Measurements from ENCODE around the gene AFMID. TPM values are rescaled to one million over a fixed set of nuclear protein-coding genes. Genes with fewer than 3 reads are reported as not detected.

AFMID gene
- polyA plus RNA-seq, 4 donors: 50.4 to 82.3 (median 60.4) TPM

GRCh38 chr17:78176548-78177025 is 10.6 kb upstream of the AFMID start:
- no peak for DNase-seq (ENCODE audit: low read depth in 4 of 4, low spot score in 3 of 4)

- DNase-seq (ENCODE audit: low read depth in 4 of 4, low spot score in 3 of 4): no peak
These were observed 7.8 kb upstream of the AFMID start for GRCh38 chr17:78179372-78179771.

- no peak for DNase-seq (ENCODE audit: low read depth in 4 of 4, low spot score in 3 of 4)
These were observed 7.1 kb upstream of the AFMID start for GRCh38 chr17:78180083-78180482.

GRCh38 chr17:78180508-78180907 is 6.7 kb upstream of the AFMID start:
- no peak for DNase-seq (ENCODE audit: low read depth in 4 of 4, low spot score in 3 of 4)

GRCh38 chr17:78182504-78182903 is 4.7 kb upstream of the AFMID start:
- no peak for DNase-seq (ENCODE audit: low read depth in 4 of 4, low spot score in 3 of 4)

- DNase-seq (ENCODE audit: low read depth in 4 of 4, low spot score in 3 of 4): no peak
These were observed 3.2 kb upstream of the AFMID start for GRCh38 chr17:78183916-78184315.

GRCh38 chr17:78184351-78184750 is 2.8 kb upstream of the AFMID start:
- no peak for DNase-seq (ENCODE audit: low read depth in 4 of 4, low spot score in 3 of 4)

GRCh38 chr17:78184868-78185267 is 2.3 kb upstream of the AFMID start:
- no peak for DNase-seq (ENCODE audit: low read depth in 4 of 4, low spot score in 3 of 4)

DNA sequence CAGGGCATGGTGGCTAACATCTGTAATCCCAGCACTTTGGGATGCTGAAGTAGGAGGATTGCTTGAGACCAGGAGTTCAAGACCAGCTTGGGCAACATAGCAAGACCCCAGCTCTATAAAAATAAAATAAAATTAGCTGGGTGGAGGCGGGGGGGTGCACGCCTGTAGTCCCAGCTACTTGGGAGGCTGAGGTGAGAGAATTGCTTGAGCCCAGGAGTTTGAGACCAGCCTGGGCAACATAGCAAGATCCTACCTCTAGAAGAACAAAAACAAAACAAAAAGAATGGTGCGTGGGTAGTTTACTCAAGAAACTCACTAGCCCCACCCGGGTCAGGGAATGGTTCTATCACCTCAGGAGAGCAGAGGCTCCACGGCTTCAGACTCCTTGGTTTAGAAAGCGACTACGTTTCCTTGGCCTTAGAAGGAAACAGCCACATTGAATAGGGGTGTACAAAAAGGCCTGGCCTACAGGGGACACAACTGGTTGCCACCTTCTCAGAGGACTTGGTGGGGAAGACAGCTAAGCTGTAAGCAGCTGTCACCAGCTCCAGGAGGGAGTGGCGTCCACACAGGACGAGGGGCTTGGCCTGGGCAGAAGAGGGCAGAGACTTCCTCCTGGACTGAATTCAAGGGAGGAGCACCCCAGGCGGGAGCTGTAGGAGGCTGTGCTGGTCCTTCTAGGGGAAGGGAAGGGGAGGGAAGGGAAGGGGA is 1.0 kb upstream of the AFMID start:
- DNase-seq (ENCODE audit: low read depth in 4 of 4, low spot score in 3 of 4): no peak

DNA sequence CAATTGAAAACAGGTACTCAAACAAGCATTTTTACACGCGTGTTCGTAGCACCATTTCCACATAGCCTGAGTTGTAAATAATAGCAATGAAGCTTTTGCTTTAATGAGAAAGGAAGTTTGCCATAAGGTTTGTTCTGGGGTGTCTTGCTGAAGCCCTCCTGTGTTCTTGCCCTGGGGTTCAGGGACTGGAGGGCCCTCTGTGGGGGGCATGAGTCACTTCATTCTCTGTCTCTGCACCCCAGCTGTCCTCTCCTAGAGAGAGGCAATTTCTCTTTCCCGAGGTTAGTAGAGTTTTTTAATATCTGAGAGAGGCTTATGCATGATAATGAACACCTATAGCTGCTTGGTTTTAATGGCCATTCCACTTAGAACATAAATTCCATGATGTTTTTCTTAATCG is 9.6 kb downstream of the AFMID start:
- DNase-seq (ENCODE audit: low read depth in 4 of 4, low spot score in 3 of 4): no peak

DNA sequence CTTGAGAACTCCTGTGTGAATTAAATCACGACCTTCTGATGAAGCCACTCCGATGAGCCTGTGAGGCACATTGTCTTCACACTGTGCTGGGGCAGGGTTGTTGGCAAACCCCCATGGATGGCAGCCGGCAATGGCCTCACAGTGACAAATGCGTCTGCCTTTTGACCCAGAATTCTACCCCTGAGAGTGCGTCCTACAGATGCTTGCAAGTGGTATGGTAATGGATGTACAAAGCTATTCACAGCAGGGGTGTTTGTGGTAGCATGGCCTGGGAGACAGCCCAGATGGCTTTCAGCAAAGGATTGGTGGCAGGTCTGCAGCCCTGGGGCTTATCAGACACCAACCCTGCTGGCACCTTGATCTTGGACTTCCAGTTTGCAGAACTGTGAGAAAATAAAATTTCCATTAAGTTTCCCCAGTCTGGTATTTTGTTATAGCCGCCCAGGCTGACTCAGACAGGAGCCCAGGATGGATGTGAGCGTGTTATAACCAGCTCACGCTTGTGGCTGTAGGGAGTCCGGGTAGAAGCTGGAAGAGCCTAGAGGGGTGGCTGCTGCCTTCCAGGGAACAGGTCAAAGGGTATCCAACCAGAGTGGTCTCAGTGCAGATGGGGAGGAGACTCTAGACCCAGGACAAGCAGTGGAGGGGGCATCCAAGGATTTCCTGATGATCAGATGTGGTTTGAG is 10.1 kb downstream of the AFMID start:
- no peak for DNase-seq (ENCODE audit: low read depth in 4 of 4, low spot score in 3 of 4)

DNA sequence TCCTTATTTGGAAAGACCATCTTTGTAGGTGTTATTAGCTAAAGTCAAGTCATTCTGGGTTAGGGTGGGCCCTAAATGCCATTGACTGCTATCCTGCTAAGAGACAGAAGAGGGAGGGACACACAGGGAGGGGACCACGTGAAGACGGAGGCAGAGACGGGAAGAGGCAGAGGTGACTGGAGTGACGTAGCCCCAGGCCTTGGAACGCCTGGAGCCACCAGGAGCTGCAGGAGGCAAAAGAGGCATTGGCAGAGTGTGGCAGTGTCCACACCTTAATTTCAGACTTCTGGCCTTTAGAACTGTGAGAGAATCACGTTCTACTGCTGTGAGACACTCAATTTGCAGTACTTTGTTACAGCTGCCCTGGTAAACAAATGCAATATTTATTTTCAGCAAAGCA is 13.3 kb downstream of the AFMID start:
- no peak for DNase-seq (ENCODE audit: low read depth in 4 of 4, low spot score in 3 of 4)

DNA sequence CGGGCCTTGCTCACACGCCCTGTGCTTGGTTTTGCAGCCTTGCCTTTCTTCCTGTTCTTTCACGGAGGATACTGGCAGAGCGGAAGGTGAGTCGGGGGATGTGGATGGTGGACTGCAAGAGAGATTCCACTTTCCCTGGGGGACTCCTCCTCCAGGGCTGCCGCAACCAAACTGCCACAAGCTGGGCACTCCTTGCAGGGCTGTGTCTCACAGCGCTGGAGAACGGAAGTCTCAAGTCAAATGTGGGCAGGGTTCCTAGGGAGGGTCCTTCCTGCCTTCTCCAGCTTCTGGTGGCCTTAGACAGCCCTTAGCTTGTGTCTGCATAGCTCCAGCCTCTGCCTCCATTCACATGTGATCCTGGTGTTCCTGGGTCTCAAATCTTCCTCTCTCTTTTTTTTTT is 15.5 kb downstream of the AFMID start:
- no peak for DNase-seq (ENCODE audit: low read depth in 4 of 4, low spot score in 3 of 4)

DNA sequence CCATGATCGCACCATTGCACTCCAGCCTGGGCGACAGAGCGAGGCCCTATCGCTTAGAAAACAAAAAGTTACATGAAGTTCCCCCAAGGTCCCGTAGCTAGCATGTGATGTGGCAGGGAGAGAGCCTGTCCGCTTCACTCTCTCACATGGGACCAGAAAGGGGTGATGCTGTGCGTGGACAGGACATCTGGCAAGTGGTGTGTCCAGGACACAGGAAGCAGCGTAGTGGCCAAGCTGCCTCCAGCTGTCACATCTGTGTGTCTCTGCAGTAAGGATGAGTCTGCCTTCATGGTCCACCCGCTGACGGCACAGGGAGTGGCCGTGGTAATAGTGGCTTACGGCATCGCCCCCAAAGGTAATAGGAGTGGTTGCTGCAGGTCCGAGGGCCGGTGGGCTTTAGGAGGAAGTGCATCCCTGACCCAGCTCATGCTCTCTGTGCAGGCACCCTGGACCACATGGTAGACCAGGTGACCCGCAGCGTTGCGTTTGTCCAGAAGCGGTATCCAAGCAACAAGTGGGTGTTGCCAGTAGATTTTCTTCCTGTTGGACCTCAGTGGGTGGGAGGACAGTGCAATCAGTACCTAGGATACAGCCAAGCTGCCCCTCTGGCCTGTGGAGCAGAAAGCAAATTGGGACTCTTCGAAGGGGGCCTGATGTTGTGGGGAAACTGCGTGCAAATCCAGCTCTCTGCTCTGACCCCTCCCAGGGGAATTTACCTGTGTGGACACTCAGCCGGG is 17.4 kb downstream of the AFMID start:
- DNase-seq (ENCODE audit: low read depth in 4 of 4, low spot score in 3 of 4): no peak

- DNase-seq (ENCODE audit: low read depth in 4 of 4, low spot score in 3 of 4): no peak
These were observed 18.1 kb downstream of the AFMID start for GRCh38 chr17:78205124-78205775.

- no peak for DNase-seq (ENCODE audit: low read depth in 4 of 4, low spot score in 3 of 4)
These were observed 19.1 kb downstream of the AFMID start for GRCh38 chr17:78206298-78206697.

DNA sequence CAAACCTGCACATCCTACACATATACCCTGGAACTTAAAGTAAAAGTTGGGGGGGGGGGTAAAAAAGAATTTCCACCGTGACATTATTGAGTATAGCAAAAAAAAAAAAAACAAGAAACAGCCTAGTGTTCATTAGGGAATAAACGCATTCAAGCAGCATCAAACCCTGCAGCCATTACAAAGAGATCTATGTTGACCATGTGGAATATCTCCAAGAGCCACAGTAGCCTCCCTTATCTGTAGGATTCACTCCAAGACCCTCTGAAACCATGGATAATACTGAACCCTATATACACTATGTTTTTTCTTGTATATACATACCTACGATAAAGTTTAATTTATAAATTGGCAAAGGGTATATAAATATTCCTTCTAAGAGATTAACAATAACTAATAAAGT is 21.3 kb downstream of the AFMID start:
- DNase-seq (ENCODE audit: low read depth in 4 of 4, low spot score in 3 of 4): no peak

DNA sequence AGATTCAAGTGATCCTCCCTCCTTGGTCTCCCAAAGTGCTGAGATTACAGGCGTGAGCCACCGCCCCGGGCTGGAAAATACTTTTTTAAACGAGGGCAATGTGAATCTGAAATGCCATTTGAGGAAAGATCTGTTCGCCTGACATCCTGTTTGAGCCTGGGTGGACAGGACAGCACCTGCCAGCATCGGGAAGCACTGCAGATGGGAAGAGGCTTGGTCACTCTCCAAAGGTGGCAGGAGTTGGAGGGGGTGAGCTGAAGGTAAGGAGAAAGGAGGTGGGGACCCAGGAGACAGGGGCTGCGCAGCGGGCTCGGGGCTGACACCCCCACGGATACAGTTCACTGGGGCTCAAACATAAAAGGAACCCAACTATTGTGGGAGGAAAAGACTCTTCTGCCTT is 22.9 kb downstream of the AFMID start:
- DNase-seq (ENCODE audit: low read depth in 4 of 4, low spot score in 3 of 4): no peak

DNA sequence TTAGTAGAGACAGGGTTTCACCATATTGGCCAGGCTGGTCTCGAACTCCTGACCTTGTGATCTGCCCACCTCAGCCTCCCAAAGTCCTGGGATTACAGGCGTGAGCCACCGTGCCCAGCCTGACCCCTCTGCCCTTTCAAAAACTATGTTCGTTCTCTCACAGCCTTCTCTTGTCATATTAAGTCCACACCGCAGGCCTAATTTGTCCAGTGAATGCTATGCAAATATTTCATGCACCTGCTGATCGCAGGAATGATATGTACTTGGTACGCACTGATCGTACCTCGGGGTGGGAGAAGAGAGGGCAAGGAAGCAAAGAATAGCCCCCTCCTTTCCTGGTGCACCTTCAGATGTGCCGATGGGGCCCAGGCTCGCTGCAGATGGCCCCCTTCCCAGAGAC is 23.9 kb downstream of the AFMID start:
- DNase-seq (ENCODE audit: low read depth in 4 of 4, low spot score in 3 of 4): no peak

DNA sequence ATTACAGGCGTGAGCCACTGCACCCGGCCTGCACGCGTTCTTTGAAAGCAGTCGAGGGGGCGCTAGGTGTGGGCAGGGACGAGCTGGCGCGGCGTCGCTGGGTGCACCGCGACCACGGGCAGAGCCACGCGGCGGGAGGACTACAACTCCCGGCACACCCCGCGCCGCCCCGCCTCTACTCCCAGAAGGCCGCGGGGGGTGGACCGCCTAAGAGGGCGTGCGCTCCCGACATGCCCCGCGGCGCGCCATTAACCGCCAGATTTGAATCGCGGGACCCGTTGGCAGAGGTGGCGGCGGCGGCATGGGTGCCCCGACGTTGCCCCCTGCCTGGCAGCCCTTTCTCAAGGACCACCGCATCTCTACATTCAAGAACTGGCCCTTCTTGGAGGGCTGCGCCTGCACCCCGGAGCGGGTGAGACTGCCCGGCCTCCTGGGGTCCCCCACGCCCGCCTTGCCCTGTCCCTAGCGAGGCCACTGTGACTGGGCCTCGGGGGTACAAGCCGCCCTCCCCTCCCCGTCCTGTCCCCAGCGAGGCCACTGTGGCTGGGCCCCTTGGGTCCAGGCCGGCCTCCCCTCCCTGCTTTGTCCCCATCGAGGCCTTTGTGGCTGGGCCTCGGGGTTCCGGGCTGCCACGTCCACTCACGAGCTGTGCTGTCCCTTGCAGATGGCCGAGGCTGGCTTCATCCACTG is 27.0 kb downstream of the AFMID start, which contains the start of gene BIRC5:
TSS of gene BIRC5 (plus strand) at position 238 of the 690 bp plus-strand sequence. CDS start at position 302, 64 bp downstream.
- DNase-seq (ENCODE audit: low read depth in 4 of 4, low spot score in 3 of 4): peak; percentile 53 to 75 (median 72)
